Ectodermal cell (in vitro differentiated cells): ENCODE data around the gene PBX1.

Experiments used
- H3K27ac ChIP-seq: 2 replicates; pipeline ENCODE4 v1.7.0; 2013; ENCODE audit warnings: mild to moderate bottlenecking, low read depth, low read length; ENCODE audit not compliant: insufficient read depth, poor library complexity, severe bottlenecking
- H3K27me3 ChIP-seq: 2 replicates; pipeline ENCODE4 v1.7.0; 2013; ENCODE audit warnings: mild to moderate bottlenecking, low read length; ENCODE audit not compliant: insufficient read depth, control insufficient read depth, poor library complexity, severe bottlenecking
- H3K36me3 ChIP-seq: one replicate; pipeline ENCODE4 v1.7.0; 2013; ENCODE audit warnings: low read length; ENCODE audit not compliant: control insufficient read depth, insufficient read depth
- H3K4me1 ChIP-seq: one replicate; pipeline ENCODE4 v1.7.0; 2013; ENCODE audit warnings: low read length; ENCODE audit not compliant: control insufficient read depth, insufficient read depth
- H3K4me3 ChIP-seq: 2 replicates; pipeline ENCODE4 v1.7.0; 2013; ENCODE audit warnings: low read depth, low read length, control low read depth; ENCODE audit not compliant: insufficient read depth
- H3K9me3 ChIP-seq: 2 replicates; pipeline ENCODE4 v1.7.0; 2013; ENCODE audit warnings: mild to moderate bottlenecking, low read length, moderate library complexity; ENCODE audit not compliant: control insufficient read depth
- WGBS, 2 experiments: methylation state at CpG; one replicate each; pipeline ENCODE4 v1.1.7; 2013; ENCODE audit warnings: missing lambda C conversion rate in 2 of 2; 5-methylcytosine and 5-hydroxymethylcytosine counted together

PBX1 gene

GRCh38 chr1:164771041-164771618 lies 212.1 kb downstream of the PBX1 start:
- WGBS, 2 experiments: 88 to 89% methylated on average over 8 of the region's 8 CpGs
- H3K36me3 ChIP-seq: no peaks in the 10 kb centered on the region
- H3K4me3 ChIP-seq: no peak overlapping the region
- H3K27me3 ChIP-seq: no peaks in the 10 kb centered on the region
- H3K9me3 ChIP-seq: no peaks in the 10 kb centered on the region
- no peak overlapping the region for H3K27ac ChIP-seq
- H3K4me1 ChIP-seq: peaks cover 10% of the 10 kb centered on the region

- Histone ChIP-seq H3K27me3 (no peaks in the 10 kb centered on the region), H3K4me3 (no peak overlapping the region), H3K4me1 (peaks cover 10% of the 10 kb centered on the region), H3K36me3 (no peaks in the 10 kb centered on the region), H3K27ac (no peak overlapping the region), H3K9me3 (no peaks in the 10 kb centered on the region)
- 68 to 70% methylated on average over 6 to 7 of the region's 7 CpGs for WGBS, 2 experiments
These were observed 212.8 kb downstream of the PBX1 start for GRCh38 chr1:164771619-164772361.

GRCh38 chr1:164772635-164773034 lies 213.7 kb downstream of the PBX1 start:
- peaks cover 10% of the 10 kb centered on the region for H3K4me1 ChIP-seq
- 86% methylated on average over 4 of the region's 4 CpGs for WGBS, 2 experiments
- no peaks in the 10 kb centered on the region for H3K9me3 ChIP-seq
- no peak overlapping the region for H3K4me3 ChIP-seq
- no peaks in the 10 kb centered on the region for H3K36me3 ChIP-seq
- no peaks in the 10 kb centered on the region for H3K27me3 ChIP-seq
- no peak overlapping the region for H3K27ac ChIP-seq

GRCh38 chr1:164773102-164773501 lies 214.1 kb downstream of the PBX1 start:
- Histone ChIP-seq H3K4me3 (no peak overlapping the region), H3K9me3 (no peaks in the 10 kb centered on the region), H3K27me3 (no peaks in the 10 kb centered on the region), H3K36me3 (no peaks in the 10 kb centered on the region), H3K27ac (no peak overlapping the region), H3K4me1 (peaks cover 10% of the 10 kb centered on the region)
- WGBS, 2 experiments: 96 to 97% methylated on average over 5 of the region's 5 CpGs

GRCh38 chr1:164774413-164774812 lies 215.4 kb downstream of the PBX1 start:
- Histone ChIP-seq H3K36me3 (no peaks in the 10 kb centered on the region), H3K9me3 (no peaks in the 10 kb centered on the region), H3K27me3 (no peaks in the 10 kb centered on the region), H3K4me1 (peaks cover 10% of the 10 kb centered on the region), H3K27ac (no peak overlapping the region), H3K4me3 (no peak overlapping the region)
- 90 to 93% methylated on average over 3 to 4 of the region's 4 CpGs for WGBS, 2 experiments

- Histone ChIP-seq H3K27ac (no peak overlapping the region), H3K4me3 (no peak overlapping the region), H3K27me3 (no peaks in the 10 kb centered on the region), H3K4me1 (peaks cover 10% of the 10 kb centered on the region), H3K9me3 (no peaks in the 10 kb centered on the region), H3K36me3 (no peaks in the 10 kb centered on the region)
- 85 to 87% methylated on average over 16 of the region's 16 CpGs for WGBS, 2 experiments
These were observed 216.1 kb downstream of the PBX1 start for GRCh38 chr1:164774819-164775654.

GRCh38 chr1:164777518-164777917 lies 218.5 kb downstream of the PBX1 start:
- Histone ChIP-seq H3K27ac (no peak overlapping the region), H3K4me1 (peaks cover under 1% of the 10 kb centered on the region), H3K27me3 (no peaks in the 10 kb centered on the region), H3K4me3 (no peak overlapping the region), H3K9me3 (no peaks in the 10 kb centered on the region), H3K36me3 (no peaks in the 10 kb centered on the region)
- 95 to 97% methylated on average over 1 to 2 of the region's 2 CpGs for WGBS, 2 experiments

GRCh38 chr1:164779376-164779775 lies 220.4 kb downstream of the PBX1 start:
- 94 to 95% methylated on average over 3 of the region's 3 CpGs for WGBS, 2 experiments
- Histone ChIP-seq H3K27me3 (no peaks in the 10 kb centered on the region), H3K27ac (no peak overlapping the region), H3K4me3 (no peak overlapping the region), H3K4me1 (no peaks in the 10 kb centered on the region), H3K9me3 (no peaks in the 10 kb centered on the region), H3K36me3 (no peaks in the 10 kb centered on the region)

- H3K9me3 ChIP-seq: no peaks in the 10 kb centered on the region
- H3K36me3 ChIP-seq: no peaks in the 10 kb centered on the region
- H3K27me3 ChIP-seq: no peaks in the 10 kb centered on the region
- 87 to 88% methylated on average over 12 of the region's 12 CpGs for WGBS, 2 experiments
- no peak overlapping the region for H3K27ac ChIP-seq
- H3K4me3 ChIP-seq: no peak overlapping the region
- H3K4me1 ChIP-seq: no peaks in the 10 kb centered on the region
These were observed 221.3 kb downstream of the PBX1 start for GRCh38 chr1:164780111-164780812.

- no peaks in the 10 kb centered on the region for H3K36me3 ChIP-seq
- WGBS, 2 experiments: 92% methylated on average over 8 of the region's 8 CpGs
- H3K9me3 ChIP-seq: no peaks in the 10 kb centered on the region
- H3K27me3 ChIP-seq: no peaks in the 10 kb centered on the region
- H3K4me1 ChIP-seq: no peaks in the 10 kb centered on the region
- H3K4me3 ChIP-seq: no peak overlapping the region
- no peak overlapping the region for H3K27ac ChIP-seq
These were observed 221.9 kb downstream of the PBX1 start for GRCh38 chr1:164780863-164781262.
